K562 (cell line): ENCODE measurements around the gene POLR1B. TPM values are rescaled to one million over a fixed set of nuclear protein-coding genes. Genes with fewer than 3 reads are reported as not detected.
A peak's percentile ranks its signal among the peaks of the same experiment; 100 is the strongest.

Source experiments
- ARID2 ChIP-seq: fragments of 450-650 bp; IDR thresholded peaks from 2 replicates; pipeline ENCODE4 v1.6.1; 2017; ENCODE audit warnings: antibody characterized with exemption, mild to moderate bottlenecking
- DPF2 ChIP-seq: fragments of 450-650 bp; IDR thresholded peaks from 2 replicates; pipeline ENCODE4 v1.6.1; 2016
- FOXK1 ChIP-seq: sonication (generic); formaldehyde crosslinking; IDR thresholded peaks from 2 replicates; pipeline ENCODE4 v1.8.0; 2022; ENCODE audit warnings: missing genetic modification reagents, mild to moderate bottlenecking, borderline replicate concordance
- GATAD2A ChIP-seq: fragments of 450-650 bp; IDR thresholded peaks from 2 replicates; pipeline ENCODE4 v1.6.1; 2017
- HDAC1 ChIP-seq, 2 experiments: fragments of 450-650 bp; IDR thresholded peaks; 2 replicates each; pipeline ENCODE4 v1.6.1; 2016 to 2017; ENCODE audit warnings: inconsistent platforms in 1 of 2, mild to moderate bottlenecking in 1 of 2, moderate library complexity in 1 of 2
- NCOR1 ChIP-seq: fragments of 450-650 bp; IDR thresholded peaks from 2 replicates; pipeline ENCODE4 v1.6.1; 2016; ENCODE audit warnings: mild to moderate bottlenecking, moderate library complexity
- NFYB ChIP-seq: IDR thresholded peaks from 2 replicates; pipeline ENCODE4 v1.6.1; 2011; ENCODE audit warnings: mild to moderate bottlenecking, moderate library complexity; ENCODE audit not compliant: insufficient read length; ENCODE audit errors: extremely low read depth
- NR2C2 ChIP-seq, 2 experiments: fragments of 200-800 bp in 1 of 2; sonication (Bioruptor generic) in 1 of 2; sonication (generic) in 1 of 2; formaldehyde crosslinking in 1 of 2; IDR thresholded peaks; 2 replicates each; pipeline versions ENCODE4 v1.6.1 to v1.8.0; 2016 to 2022; ENCODE audit warnings: mild to moderate bottlenecking in 1 of 2, missing compliant biosample characterization in 1 of 2, missing genetic modification characterization in 1 of 2, missing genetic modification reagents in 1 of 2
- POLR2A ChIP-seq: fragments of 450-650 bp; conservative IDR thresholded peaks from 2 replicates; pipeline ENCODE4 v1.6.1; 2016
- RBFOX2 ChIP-seq: fragments of 200-400 bp; formaldehyde crosslinking; IDR thresholded peaks from 2 replicates; pipeline ENCODE4 v1.6.1; 2017; ENCODE audit warnings: low read depth, mild to moderate bottlenecking, low read length, moderate library complexity
- SRF ChIP-seq, 2 experiments: fragments of 250-450, 450-650 bp in 1 of 2; sonication (Bioruptor Pico) in 1 of 2; sonication (generic) in 1 of 2; formaldehyde crosslinking; IDR thresholded peaks; 2 replicates each; pipeline versions ENCODE4 v1.5.0 to v1.5.1; 2020 to 2022; ENCODE audit warnings: mild to moderate bottlenecking in 1 of 2, missing genetic modification reagents in 1 of 2
- TAF1 ChIP-seq: IDR thresholded peaks from 2 replicates; pipeline ENCODE4 v1.6.1; 2011; ENCODE audit warnings: mild to moderate bottlenecking, low read length, moderate library complexity; ENCODE audit not compliant: insufficient read depth, control insufficient read depth, severe bottlenecking; ENCODE audit errors: extremely low read depth
- TBL1XR1 ChIP-seq, 2 experiments: IDR thresholded peaks; 2 replicates each; pipeline ENCODE4 v1.6.1; 2012; ENCODE audit warnings: improper control_type of control experiment in 2 of 2, low read length in 2 of 2, mild to moderate bottlenecking in 1 of 2
- WHSC1 ChIP-seq: IDR thresholded peaks from one replicate; pipeline ENCODE4 v1.6.1; 2012; ENCODE audit warnings: low read length, control low read depth, inconsistent platforms
- ZBTB1 ChIP-seq: sonication (generic); formaldehyde crosslinking; IDR thresholded peaks from 2 replicates; pipeline ENCODE4 v1.8.1; 2023; ENCODE audit warnings: missing genetic modification reagents, low read depth, mild to moderate bottlenecking, borderline replicate concordance
- ZNF140 ChIP-seq: fragments of 250-450 bp; sonication (Bioruptor Pico); IDR thresholded peaks from 2 replicates; pipeline ENCODE4 v1.8.0; 2021; ENCODE audit warnings: moderate library complexity, mild to moderate bottlenecking, inconsistent platforms
- ZNF184 ChIP-seq: sonication (generic); formaldehyde crosslinking; IDR thresholded peaks from 2 replicates; pipeline ENCODE4 v1.5.0; 2020; ENCODE audit warnings: missing genetic modification reagents
- ZZZ3 ChIP-seq: fragments of 450-650 bp; IDR thresholded peaks from 2 replicates; pipeline ENCODE4 v1.6.1; 2016; ENCODE audit warnings: antibody characterized with exemption, mild to moderate bottlenecking, moderate library complexity
- polyA plus RNA-seq, 8 experiments: library from polyadenylated mRNA; depleted of rRNA in 4 of 8; stranded (reverse) in 5 of 8; unstranded in 3 of 8; fragments of >200 nt; fragmentation: Nextera tagmentation in 2 of 8; fragmentation: Illumina TruSeq in 1 of 8; extraction: Ambion mirVana in 2 of 8; extraction: Trizol in 1 of 8; gene quantifications; 2 replicates each; pipeline versions ENCODE4 v1.2.1 to v1.2.3, GENCODE V29; 2011 to 2014; ENCODE audit warnings: inconsistent platforms in 1 of 8, missing spikeins in 1 of 8
- total RNA-seq, 7 experiments: library from RNA; depleted of rRNA in 6 of 7; stranded (reverse); fragments of >200 nt in 6 of 7; fragmentation: Illumina TruSeq in 2 of 7; extraction: Trizol in 2 of 7; gene quantifications; 2 replicates each; pipeline versions ENCODE4 v1.2.1 to v1.2.3, GENCODE V29; 2011 to 2021; ENCODE audit warnings: low replicate concordance in 1 of 7
- TF ChIP-seq, protein P1 (sequence below): sonication (generic); formaldehyde crosslinking; IDR thresholded peaks from 2 replicates; pipeline ENCODE4 v1.4.0; 2020; ENCODE audit warnings: mild to moderate bottlenecking, missing genetic modification reagents
- TF ChIP-seq, protein P2 (sequence below): fragments of 250-450 bp; sonication (Bioruptor Pico); IDR thresholded peaks from 2 replicates; pipeline ENCODE4 v1.8.0; 2021; ENCODE audit warnings: moderate library complexity, mild to moderate bottlenecking, inconsistent platforms
- TF ChIP-seq, protein P3 (sequence below), 3 experiments: fragments of 200-800 bp in 1 of 3; sonication (Bioruptor generic) in 1 of 3; sonication (generic) in 1 of 3; formaldehyde crosslinking in 1 of 3; IDR thresholded peaks; 2 replicates each; pipeline versions ENCODE4 v1.6.1 to v1.8.0; 2016 to 2022; ENCODE audit warnings: mild to moderate bottlenecking in 2 of 3, missing compliant biosample characterization in 2 of 3, missing genetic modification characterization in 2 of 3, missing genetic modification reagents in 1 of 3

Gene POLR1B
- total and polyA plus RNA-seq, 9 of the 15 experiments (the other 6 are each of a cell fraction or from before 2014, with no cell fraction given), result 19.8 to 55.1 (median 40.2) TPM

DNA sequence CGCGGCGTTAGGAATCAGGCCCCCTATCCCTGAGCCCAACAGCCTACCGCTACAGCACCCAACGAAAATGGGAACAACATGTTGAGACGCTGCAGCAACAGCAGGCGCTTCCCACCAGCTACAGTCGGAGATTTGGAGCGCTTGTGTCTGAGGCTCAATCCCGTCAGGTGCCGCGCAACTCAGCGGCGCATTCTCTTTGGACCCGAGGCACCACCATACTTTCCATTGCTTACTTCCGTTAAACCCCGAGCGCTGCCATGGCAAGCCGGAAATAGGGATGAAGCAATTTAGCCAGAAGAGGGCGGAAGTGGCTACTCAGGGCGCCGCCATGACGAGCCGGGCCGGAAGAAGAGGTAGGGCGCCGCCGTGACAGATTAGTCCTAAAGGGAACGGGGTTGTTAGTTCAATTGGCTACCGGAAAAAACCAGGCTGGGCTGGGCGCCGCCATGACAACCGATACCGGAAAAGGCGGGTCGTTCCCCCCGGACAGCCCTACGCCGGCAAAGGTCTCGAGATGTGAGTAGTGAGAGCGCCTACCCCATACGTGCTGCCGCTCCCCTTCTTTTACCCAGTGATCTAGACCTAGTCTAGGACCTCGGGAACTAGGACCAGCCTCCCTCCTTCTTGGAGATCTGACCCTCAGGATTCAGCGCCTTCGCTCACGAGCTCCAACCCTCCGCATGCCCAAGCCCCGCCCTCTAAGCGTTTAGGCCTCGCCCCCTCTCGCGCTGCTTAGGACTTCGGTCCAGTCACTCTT lies 42.0 kb downstream of the POLR1B start, which contains the start of gene CHCHD5 (continued):
- TF ChIP-seq, protein P1, sequence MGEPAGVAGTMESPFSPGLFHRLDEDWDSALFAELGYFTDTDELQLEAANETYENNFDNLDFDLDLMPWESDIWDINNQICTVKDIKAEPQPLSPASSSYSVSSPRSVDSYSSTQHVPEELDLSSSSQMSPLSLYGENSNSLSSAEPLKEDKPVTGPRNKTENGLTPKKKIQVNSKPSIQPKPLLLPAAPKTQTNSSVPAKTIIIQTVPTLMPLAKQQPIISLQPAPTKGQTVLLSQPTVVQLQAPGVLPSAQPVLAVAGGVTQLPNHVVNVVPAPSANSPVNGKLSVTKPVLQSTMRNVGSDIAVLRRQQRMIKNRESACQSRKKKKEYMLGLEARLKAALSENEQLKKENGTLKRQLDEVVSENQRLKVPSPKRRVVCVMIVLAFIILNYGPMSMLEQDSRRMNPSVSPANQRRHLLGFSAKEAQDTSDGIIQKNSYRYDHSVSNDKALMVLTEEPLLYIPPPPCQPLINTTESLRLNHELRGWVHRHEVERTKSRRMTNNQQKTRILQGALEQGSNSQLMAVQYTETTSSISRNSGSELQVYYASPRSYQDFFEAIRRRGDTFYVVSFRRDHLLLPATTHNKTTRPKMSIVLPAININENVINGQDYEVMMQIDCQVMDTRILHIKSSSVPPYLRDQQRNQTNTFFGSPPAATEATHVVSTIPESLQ (CRISPR knock-in tag), result peak; percentile 65; the same call in 1 of the 2 replicates
- TF ChIP-seq RBFOX2, result peak; percentile 97
- peak; percentile 45; the same call in 1 of the 2 replicates for TF ChIP-seq NR2C2 (CRISPR knock-in tag; IDR thresholded peaks at IDR 0.05)
- peak; percentile 95 for TF ChIP-seq NR2C2 (tag; IDR thresholded peaks at IDR 0.05)
- TF ChIP-seq GATAD2A, result no peak
- TF ChIP-seq POLR2A, result peak; percentile 95
- no peak for TF ChIP-seq DPF2
- TF ChIP-seq, protein P2, sequence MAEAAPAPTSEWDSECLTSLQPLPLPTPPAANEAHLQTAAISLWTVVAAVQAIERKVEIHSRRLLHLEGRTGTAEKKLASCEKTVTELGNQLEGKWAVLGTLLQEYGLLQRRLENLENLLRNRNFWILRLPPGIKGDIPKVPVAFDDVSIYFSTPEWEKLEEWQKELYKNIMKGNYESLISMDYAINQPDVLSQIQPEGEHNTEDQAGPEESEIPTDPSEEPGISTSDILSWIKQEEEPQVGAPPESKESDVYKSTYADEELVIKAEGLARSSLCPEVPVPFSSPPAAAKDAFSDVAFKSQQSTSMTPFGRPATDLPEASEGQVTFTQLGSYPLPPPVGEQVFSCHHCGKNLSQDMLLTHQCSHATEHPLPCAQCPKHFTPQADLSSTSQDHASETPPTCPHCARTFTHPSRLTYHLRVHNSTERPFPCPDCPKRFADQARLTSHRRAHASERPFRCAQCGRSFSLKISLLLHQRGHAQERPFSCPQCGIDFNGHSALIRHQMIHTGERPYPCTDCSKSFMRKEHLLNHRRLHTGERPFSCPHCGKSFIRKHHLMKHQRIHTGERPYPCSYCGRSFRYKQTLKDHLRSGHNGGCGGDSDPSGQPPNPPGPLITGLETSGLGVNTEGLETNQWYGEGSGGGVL (CRISPR knock-in tag), result no peak
- TF ChIP-seq WHSC1, result no peak
- TF ChIP-seq HDAC1 (IDR thresholded peaks at IDR 0.05), result peak in 1 of 2 experiments; percentile 43; a peak in 1 of 4 replicates
- no peak for TF ChIP-seq ZNF140 (CRISPR knock-in tag)
- TF ChIP-seq ZZZ3, result no peak
- TF ChIP-seq, protein P3, sequence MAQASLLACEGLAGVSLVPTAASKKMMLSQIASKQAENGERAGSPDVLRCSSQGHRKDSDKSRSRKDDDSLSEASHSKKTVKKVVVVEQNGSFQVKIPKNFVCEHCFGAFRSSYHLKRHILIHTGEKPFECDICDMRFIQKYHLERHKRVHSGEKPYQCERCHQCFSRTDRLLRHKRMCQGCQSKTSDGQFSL (CRISPR knock-in tag; IDR thresholded peaks at IDR 0.05), result no peak
- TF ChIP-seq, protein P3 (tag; IDR thresholded peaks at IDR 0.05), result no peak
- TF ChIP-seq NFYB, result peak; percentile 18
- TF ChIP-seq ZBTB1 (CRISPR knock-in tag), result no peak; the same call in 1 of the 2 replicates
- TF ChIP-seq SRF (CRISPR knock-in tag; IDR thresholded peaks at IDR 0.05), result no peak
- no peak for TF ChIP-seq NCOR1
- TF ChIP-seq TBL1XR1 (IDR thresholded peaks at IDR 0.05; ENCODE audit: low read length in 2 of 2), result peak in 1 of 2 experiments; percentile 31; a peak in 1 of 4 replicates
- TF ChIP-seq TAF1, result peak; percentile 86
- no peak for TF ChIP-seq ARID2
- TF ChIP-seq ZNF184 (CRISPR knock-in tag), result no peak
- peak; percentile 89; the same call in 1 of the 2 replicates for TF ChIP-seq FOXK1
